ENCODE data around the gene IARS1. TPM values are rescaled to one million over a fixed set of nuclear protein-coding genes. Genes with fewer than 3 reads are reported as not detected.

IARS1 gene
- total RNA-seq, 1 donor from 2014 or later = 110 TPM

DNA sequence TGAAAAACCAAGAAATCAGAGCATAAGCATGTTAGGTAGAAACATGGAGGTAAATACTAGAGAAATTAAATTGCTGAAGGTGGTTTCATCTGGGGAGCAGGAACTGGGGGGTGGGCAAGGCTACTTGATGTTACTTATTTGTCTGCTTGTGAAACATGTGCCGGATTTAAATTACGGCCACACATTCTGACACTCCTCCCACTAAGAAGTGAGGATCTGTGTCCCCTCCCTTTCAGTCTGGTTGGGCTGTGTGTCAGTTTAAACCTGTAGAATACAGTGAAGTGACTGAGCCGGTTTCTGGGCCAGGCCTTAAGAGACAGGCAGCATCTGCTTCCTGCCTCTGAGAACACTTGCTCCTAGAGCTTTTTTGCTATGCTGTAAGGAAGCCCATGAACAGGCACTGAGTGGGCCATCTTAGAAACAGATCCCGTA, 2.3 kb upstream of the IARS1 start:
- peak in 1 of 2 donors; percentile 35 for DNase-seq (ENCODE audit: low read depth in 2 of 2)

- no peak for DNase-seq (ENCODE audit: low read depth in 2 of 2)
These were observed 1.8 kb upstream of the IARS1 start for GRCh38 chr9:92295240-92295790.

DNA sequence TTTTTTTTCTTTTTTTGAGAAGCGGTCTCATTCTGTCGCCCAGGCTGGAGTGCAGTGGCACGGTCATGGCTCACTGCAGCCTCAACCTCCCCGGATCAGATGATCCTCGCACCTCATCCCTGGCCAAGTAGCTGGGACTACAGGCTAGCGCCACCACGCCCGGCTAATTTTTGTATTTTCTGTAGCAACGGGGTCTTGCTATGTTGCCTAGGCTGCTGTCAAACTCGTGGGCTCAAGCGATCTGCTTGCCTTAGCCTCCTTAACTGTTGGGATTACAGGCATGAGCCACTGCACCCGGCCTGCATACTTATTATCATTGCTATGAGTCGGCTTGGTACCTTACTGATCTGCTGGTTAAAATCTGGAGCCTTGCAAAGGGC, 790 bp upstream of the IARS1 start:
- DNase-seq (ENCODE audit: low read depth in 2 of 2) = peak; percentile 24 to 31

DNA sequence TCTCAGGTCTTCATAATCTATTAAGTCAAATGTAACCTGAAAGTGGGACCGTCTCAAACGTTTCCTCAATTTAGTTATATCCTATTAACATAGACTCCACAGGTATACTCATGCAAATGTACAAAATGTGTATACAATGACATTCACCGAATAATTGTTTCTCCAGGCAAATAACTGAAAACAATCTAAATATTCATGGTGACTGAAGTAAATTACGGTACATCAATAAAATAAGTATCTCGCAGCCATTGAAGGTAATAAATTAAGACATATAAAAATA, 482 bp downstream of the IARS1 start:
- no peak for DNase-seq (ENCODE audit: low read depth in 2 of 2)

DNA sequence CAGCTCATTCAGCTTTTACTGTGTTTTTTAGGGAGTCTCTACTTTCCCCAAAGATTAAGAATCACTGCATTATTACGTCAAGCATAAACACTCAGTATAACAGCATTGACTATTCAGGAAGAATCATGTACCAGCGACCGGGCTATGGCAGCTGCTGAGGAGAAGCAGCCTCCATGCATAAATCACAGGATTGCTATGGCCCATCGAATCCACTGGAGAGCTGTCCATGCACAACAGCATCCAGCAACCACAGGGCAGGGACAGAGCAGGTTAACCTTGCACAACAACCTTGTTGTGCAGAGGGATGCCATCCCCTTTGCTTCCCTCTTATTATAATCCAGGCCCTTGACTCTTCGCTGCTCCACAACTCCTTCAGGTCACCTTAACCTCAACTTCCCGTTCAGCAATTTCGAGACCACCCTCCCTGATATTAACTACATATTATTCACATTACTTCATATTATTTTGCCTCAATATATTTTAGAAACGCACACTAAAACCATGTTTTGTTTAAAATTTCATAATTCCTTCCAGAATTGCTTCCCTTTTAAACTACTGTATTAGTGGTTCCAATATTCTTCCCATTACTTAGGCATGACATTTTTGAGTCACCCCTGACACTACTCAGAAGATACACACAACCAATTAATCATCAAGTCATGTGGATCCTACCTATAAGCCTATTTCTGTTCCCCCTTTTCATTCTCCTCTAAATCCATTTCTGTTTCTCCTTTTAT, 991 bp downstream of the IARS1 start:
- DNase-seq (ENCODE audit: low read depth in 2 of 2) = peak in 1 of 2 donors; percentile 15

DNA sequence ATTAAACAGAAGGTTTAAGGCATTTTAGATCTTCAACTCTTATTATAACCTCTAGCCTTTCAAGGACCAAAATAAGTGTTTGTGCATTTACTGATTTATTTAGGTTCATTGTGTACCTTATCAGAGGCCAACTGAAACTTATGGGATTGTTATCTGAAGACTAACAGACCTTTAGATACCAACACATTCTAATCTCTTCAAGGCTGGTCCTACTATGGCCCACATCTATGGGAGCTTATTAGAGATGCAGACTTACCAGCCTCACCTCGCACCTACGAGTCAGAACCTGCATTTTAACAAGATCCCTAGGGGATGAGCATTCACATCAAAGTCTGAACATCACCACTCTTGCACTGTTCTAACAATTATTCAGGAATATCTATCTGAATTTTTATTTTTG, 1.9 kb downstream of the IARS1 start:
- no peak for DNase-seq (ENCODE audit: low read depth in 2 of 2)

DNA sequence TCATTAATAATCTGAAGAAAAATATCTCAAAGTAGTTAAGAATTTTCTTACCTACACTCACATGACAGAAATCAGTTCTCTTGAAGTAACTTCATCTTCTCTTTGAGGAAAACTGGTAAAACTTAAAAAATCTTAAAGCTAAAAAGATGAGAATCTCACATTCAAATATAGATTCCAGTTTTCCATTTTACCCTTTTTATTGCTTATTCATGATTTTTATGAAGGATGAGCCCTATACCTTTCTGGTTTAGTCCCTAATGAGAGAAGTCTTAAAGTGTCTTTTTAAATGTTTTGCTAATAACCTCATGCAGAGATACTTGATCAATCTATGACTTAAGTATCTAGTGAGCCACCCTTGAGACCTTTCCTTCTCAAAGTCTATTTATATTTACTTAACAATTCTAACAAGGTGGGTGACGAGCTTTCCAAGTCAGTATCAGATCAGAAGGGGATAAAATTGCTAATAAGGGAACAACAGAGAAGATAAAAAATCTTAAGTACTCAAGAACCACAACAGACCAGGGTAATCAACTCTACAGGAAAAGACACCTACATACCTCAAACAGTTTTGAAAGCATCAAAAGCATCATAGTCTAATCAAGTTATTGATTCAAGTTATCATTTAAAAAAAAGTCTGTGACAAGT, 2.6 kb downstream of the IARS1 start:
- DNase-seq (ENCODE audit: low read depth in 2 of 2) = no peak

DNA sequence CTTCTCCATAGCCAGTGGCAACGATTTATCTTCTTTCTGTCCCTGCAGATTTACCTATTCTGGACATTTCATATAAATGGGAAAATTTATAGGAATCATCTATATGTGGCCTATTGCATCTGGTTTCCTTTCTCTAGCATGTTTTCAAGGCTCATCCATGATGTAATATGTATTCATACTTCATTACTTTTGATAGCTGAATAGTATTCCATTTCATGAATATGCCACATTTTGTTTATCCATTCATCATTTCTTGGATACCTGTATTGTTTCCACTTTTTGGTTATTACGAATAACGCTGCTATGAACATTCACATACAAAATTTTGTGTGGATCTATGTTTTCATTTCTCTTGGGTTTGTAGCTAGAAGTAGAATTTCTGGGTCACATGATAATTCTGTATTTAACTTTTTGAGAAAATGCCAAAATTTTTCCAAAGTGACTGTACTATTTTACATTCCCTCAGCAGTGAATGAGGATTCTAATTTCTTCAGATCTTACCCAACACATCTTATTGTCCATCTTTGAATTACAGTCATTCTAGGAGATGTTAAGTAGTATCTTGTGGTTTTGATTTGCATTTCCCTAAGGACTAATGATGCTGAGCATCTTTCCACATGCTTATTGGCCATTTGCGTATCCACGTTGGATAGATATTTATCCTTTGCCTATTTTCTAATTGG, 3.6 kb downstream of the IARS1 start:
- no peak for DNase-seq (ENCODE audit: low read depth in 2 of 2)

GRCh38 chr9:92279302-92279701, 14.2 kb downstream of the IARS1 start:
- DNase-seq (ENCODE audit: low read depth in 2 of 2) = no peak

GRCh38 chr9:92278110-92278509, 15.4 kb downstream of the IARS1 start:
- DNase-seq (ENCODE audit: low read depth in 2 of 2) = no peak

GRCh38 chr9:92276331-92277032, 17.0 kb downstream of the IARS1 start:
- DNase-seq (ENCODE audit: low read depth in 2 of 2) = peak in 1 of 2 donors; percentile 23

DNA sequence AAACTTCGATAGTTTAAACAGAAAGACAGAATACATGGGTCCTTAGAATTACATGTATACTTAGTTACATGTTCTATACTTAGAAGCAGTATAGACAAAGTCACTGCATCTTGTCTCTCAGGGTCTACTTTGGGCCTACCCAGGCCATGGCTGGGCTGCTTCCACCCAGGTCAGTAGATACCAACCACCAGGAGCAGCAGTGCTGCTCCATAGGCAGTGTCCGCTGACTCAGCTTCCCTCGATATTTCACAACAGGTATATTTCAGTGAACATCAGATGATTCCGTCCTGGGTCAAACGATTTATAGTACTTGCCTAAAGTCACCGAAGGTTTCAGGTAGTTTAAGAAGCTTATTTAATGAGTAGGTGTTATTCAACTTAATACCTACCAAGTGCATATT, 18.0 kb downstream of the IARS1 start:
- no peak for DNase-seq (ENCODE audit: low read depth in 2 of 2)

DNA sequence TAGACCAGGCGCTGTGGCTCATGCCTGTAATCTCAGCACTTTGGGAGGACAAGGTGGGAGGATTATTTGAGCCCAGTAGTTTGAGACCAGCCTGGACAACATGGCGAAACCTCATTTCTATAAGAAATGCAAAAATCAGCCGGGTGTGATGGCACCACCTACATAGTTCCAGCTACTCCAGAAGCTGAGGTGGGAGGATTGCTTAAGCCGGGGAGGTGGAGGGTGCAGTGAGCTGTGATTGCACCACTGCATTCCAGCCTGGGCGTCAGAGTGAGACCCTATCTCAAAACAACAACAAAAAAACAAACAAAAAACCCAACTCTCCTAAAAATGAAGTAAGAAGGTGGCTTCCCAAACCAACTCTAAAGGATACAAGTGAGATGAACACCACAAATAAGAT, 23.0 kb downstream of the IARS1 start:
- DNase-seq (ENCODE audit: low read depth in 2 of 2) = no peak

DNA sequence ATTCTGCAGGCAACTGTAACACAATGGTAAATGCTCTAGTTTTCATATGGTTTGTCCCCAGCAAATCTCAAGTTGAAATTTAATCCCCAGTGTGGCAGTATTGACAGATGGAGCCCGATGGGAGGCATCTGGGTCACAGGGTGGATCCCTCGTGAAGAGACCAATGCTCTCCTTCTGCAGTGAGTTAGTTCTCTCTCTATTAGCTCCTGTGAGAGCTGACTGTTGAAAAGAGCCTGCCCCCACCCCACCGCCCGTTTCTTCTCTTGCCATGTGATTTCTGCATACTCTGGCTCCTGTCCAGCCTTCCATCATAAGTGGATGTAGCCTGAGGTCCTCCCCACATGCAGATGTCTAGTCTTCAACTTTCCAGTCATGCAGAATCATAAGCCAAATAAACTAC, 27.0 kb downstream of the IARS1 start:
- no peak for DNase-seq (ENCODE audit: low read depth in 2 of 2)

- DNase-seq (ENCODE audit: low read depth in 2 of 2) = no peak
These were observed 28.3 kb downstream of the IARS1 start for GRCh38 chr9:92265154-92265553.

DNA sequence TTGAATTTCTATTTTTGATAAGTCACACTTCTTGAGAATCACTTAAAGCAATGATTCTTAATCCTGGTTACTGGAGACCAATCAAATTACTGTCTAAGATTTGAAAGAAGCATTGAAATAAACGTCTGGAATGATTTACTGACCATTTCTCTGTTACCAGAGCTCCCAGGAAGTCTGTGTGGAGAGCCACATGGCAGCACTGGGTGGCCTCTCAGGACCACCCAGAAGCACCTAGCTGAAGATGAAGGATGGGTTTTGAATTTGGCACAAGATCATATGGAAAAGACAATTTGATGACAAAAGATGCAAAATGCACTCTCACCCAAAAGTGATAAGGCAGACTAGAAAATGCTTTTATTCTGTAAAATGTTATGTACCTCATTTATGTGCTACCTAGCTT, 30.4 kb downstream of the IARS1 start:
- no peak for DNase-seq (ENCODE audit: low read depth in 2 of 2)

DNA sequence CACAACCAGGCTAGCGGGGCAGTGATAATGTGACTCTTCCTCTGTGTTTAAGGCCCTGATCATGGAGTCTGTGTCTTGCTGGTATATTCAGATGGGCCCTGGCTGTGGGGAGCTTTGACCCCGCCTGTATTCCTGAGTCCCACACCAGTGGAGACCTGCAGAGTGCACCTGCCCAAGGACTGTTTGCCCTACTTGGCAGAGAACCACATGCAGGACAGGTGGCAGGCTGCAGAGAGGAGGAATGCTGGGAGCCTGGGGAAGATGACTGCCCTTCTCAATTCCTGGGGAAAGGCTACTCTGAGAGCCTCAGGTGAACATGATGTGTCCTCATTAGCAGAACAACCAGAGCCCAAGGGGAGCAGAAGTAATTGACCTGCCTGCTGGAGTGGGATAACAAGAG, 36.2 kb downstream of the IARS1 start:
- no peak for DNase-seq (ENCODE audit: low read depth in 2 of 2)

DNA sequence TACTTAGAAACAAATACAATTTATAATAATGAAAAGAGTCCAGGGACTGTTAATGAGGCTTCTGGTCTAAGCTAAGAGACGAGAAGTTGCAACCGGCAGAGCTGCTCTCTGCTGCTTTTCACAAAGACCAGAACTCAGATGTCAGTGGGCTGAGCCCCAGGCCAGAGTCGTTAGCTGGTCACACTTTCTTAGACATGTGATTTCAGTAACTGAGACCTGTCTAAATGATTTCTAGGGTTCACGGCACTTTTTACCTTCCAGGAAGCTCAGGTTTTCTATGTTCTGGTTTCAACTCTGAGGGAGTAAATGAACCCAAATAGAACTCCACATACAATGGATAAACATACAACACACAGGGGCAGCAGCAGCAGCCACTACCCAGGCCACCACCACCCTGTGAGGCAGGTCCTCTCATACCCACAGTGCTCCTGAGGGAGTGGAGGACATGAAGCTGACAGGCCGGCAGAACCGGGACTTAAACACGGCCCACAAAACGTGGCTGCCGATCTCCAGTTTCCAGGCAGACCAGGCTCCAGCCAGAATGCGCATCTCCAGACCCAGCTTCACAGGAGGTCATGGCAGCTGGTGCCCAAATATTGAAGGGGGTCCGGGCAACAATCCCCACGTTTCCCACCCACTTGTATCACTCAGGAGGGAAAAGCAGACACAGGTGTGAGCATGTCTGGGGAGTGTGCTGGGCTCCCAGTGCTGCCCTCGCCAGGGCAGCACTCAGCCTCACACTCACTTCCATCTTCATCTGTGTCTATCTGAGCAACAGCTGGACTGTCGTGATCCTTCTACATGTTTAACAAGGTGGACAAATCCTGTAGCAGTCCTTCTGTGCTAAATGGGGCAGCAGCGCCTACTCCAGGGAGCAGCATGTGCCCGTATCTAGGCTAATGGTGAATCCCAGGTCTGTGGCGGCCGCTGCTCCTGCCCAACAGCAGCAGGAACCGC, 38.8 kb downstream of the IARS1 start:
- no peak for DNase-seq (ENCODE audit: low read depth in 2 of 2)

GRCh38 chr9:92253656-92254055, 39.8 kb downstream of the IARS1 start:
- no peak for DNase-seq (ENCODE audit: low read depth in 2 of 2)

DNA sequence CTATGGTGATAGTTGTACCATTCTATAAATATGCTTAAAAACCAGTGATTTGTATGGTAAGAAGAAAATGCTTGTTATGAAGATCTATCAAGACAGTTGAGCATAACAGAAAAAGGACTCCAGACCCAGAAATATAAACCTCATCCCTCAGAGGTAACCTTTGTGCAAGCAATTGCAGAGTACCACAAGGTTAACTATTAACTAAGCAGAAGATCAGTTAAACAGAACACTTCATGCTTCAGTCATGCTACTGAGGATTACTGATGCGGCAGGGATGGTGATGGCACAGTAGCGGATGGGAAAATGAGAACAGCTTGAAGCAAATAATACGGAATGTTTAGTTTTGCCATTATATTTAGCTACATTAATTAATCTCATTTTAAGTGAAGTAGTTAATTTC, 45.5 kb downstream of the IARS1 start:
- DNase-seq (ENCODE audit: low read depth in 2 of 2) = no peak

- DNase-seq (ENCODE audit: low read depth in 2 of 2) = no peak
These were observed 46.2 kb downstream of the IARS1 start for GRCh38 chr9:92247296-92247695.

Data from lung microvascular endothelial cell (primary cell).